K562 (cell line): ENCODE results near the gene RSAD1. TPM values are rescaled to one million over a fixed set of nuclear protein-coding genes. Genes with fewer than 3 reads are reported as not detected.

Experiments
- BRCA1 ChIP-seq, 2 experiments: fragments of 450-650 bp in 1 of 2; sonication (generic) in 1 of 2; formaldehyde crosslinking in 1 of 2; IDR thresholded peaks; 2 replicates each; pipeline versions ENCODE4 v1.5.0 to v1.6.1; 2017 to 2020; ENCODE audit warnings: mild to moderate bottlenecking in 1 of 2, missing genetic modification reagents in 1 of 2
- BRD9 ChIP-seq: fragments of 450-650 bp; IDR thresholded peaks from 2 replicates; pipeline ENCODE4 v1.6.1; 2018; ENCODE audit warnings: low read depth; ENCODE audit not compliant: partially characterized antibody
- CCAR2 ChIP-seq: fragments of 200-400 bp; formaldehyde crosslinking; IDR thresholded peaks from 2 replicates; pipeline ENCODE4 v1.6.1; 2017; ENCODE audit warnings: mild to moderate bottlenecking, low read depth, low read length
- CREM ChIP-seq: IDR thresholded peaks from 2 replicates; pipeline ENCODE4 v1.6.1; 2014; ENCODE audit warnings: antibody characterized with exemption, low read depth
- CUX1 ChIP-seq: fragments of 200-800 bp; sonication (Bioruptor generic); IDR thresholded peaks from 2 replicates; pipeline ENCODE4 v1.6.1; 2016; ENCODE audit warnings: missing genetic modification characterization, missing compliant biosample characterization
- DMBX1 ChIP-seq: fragments of 250-450 bp; sonication (Bioruptor Pico); IDR thresholded peaks from 2 replicates; pipeline ENCODE4 v1.8.0; 2022; ENCODE audit warnings: inconsistent platforms, mild to moderate bottlenecking, moderate library complexity, borderline replicate concordance
- E2F6 ChIP-seq, 2 experiments: IDR thresholded peaks; 2 replicates each; pipeline ENCODE4 v1.6.1; 2011; ENCODE audit warnings: borderline replicate concordance in 1 of 2, control low read depth in 1 of 2, low read depth in 1 of 2, low read length in 1 of 2, mild to moderate bottlenecking in 1 of 2, mixed read lengths in 1 of 2, moderate library complexity in 1 of 2; ENCODE audit not compliant: insufficient read depth in 1 of 2, insufficient read length in 1 of 2, poor library complexity in 1 of 2, severe bottlenecking in 1 of 2; ENCODE audit errors: extremely low read depth in 1 of 2
- ELF4 ChIP-seq: fragments of 450-650 bp; formaldehyde crosslinking; IDR thresholded peaks from 2 replicates; pipeline ENCODE4 v1.4.0; 2022; ENCODE audit warnings: missing genetic modification characterization
- EZH2 ChIP-seq: IDR thresholded peaks from 2 replicates; pipeline ENCODE4 v1.6.1; 2012; ENCODE audit warnings: low read depth, mild to moderate bottlenecking, inconsistent platforms, low read length, borderline replicate concordance
- HMBOX1 ChIP-seq: sonication (generic); IDR thresholded peaks from 2 replicates; pipeline ENCODE4 v1.6.1; 2016
- LARP7 ChIP-seq: fragments of 450-650 bp; IDR thresholded peaks from 2 replicates; pipeline ENCODE4 v1.6.1; 2016
- NKRF ChIP-seq: fragments of 450-650 bp; IDR thresholded peaks from 2 replicates; pipeline ENCODE4 v1.6.1; 2016; ENCODE audit warnings: borderline replicate concordance
- SNIP1 ChIP-seq: fragments of 450-650 bp; IDR thresholded peaks from 2 replicates; pipeline ENCODE4 v1.7.1; 2017; ENCODE audit warnings: low read depth, mild to moderate bottlenecking
- TCF7L2 ChIP-seq: fragments of 150-350 bp; IDR thresholded peaks from 2 replicates; pipeline ENCODE4 v1.6.1; 2016; ENCODE audit warnings: low read depth, mild to moderate bottlenecking, low read length, moderate library complexity
- ZBTB12 ChIP-seq: fragments of 250-450 bp; sonication (Bioruptor Pico); IDR thresholded peaks from 2 replicates; pipeline ENCODE4 v1.4.0; 2020
- ZNF780A ChIP-seq: fragments of 250-450 bp; sonication (Bioruptor Pico); IDR thresholded peaks from 2 replicates; pipeline ENCODE4 v1.5.0; 2021; ENCODE audit warnings: mild to moderate bottlenecking
- polyA plus RNA-seq, 8 experiments: library from polyadenylated mRNA; depleted of rRNA in 4 of 8; stranded (reverse) in 5 of 8; unstranded in 3 of 8; fragments of >200 nt; fragmentation: Nextera tagmentation in 2 of 8; fragmentation: Illumina TruSeq in 1 of 8; extraction: Ambion mirVana in 2 of 8; extraction: Trizol in 1 of 8; gene quantifications; 2 replicates each; pipeline versions ENCODE4 v1.2.1 to v1.2.3, GENCODE V29; 2011 to 2014; ENCODE audit warnings: inconsistent platforms in 1 of 8, missing spikeins in 1 of 8
- total RNA-seq, 7 experiments: library from RNA; depleted of rRNA in 6 of 7; stranded (reverse); fragments of >200 nt in 6 of 7; fragmentation: Illumina TruSeq in 2 of 7; extraction: Trizol in 2 of 7; gene quantifications; 2 replicates each; pipeline versions ENCODE4 v1.2.1 to v1.2.3, GENCODE V29; 2011 to 2021; ENCODE audit warnings: low replicate concordance in 1 of 7

RSAD1 gene
- total and polyA plus RNA-seq, 9 of the 15 experiments (the other 6 are each of a cell fraction or from before 2014, with no cell fraction given): 4.5 to 42.5 (median 26.8) TPM

GRCh38 chr17:50507871-50508572 lies 29.4 kb downstream of the RSAD1 start, which contains the start of gene MYCBPAP (continued):
- TF ChIP-seq TCF7L2 (no peak), E2F6 (IDR thresholded peaks at IDR 0.05; ENCODE audit: borderline replicate concordance in 1 of 2, extremely low read depth in 1 of 2, insufficient read depth in 1 of 2, insufficient read length in 1 of 2, low read depth in 1 of 2, low read length in 1 of 2, poor library complexity in 1 of 2, severe bottlenecking in 1 of 2) (peak in 1 of 2 experiments; percentile 32), ZBTB12 (CRISPR knock-in tag) (0 out of 2 replicates have a peak, but pooled peaks have one; percentile 20), ELF4 (no peak), CUX1 (no peak), EZH2 (no peak), CCAR2 (no peak), LARP7 (no peak), SNIP1 (no peak), NKRF (no peak), CREM (peak; percentile 32; the same call in 1 of the 2 replicates), BRCA1 (IDR thresholded peaks at IDR 0.05) (no peak), BRCA1 (CRISPR knock-in tag; IDR thresholded peaks at IDR 0.05) (no peak), BRD9 (no peak), DMBX1 (CRISPR knock-in tag) (no peak), HMBOX1 (no peak), ZNF780A (no peak)
